ENCODE measurements around the gene SLC6A2.

SLC6A2 gene

GRCh38 chr16:55686671-55687070 is 30.9 kb downstream of the SLC6A2 start:
- Histone ChIP-seq H3K4me1 (ENCODE audit: low read depth, poor library complexity, severe bottlenecking) (no peaks in the 10 kb centered on the region), H3K36me3 (ENCODE audit: insufficient read depth) (no peaks in the 10 kb centered on the region), H3K4me2 (no peak overlapping the region), H3K27me3 (ENCODE audit: insufficient read depth, low read depth) (no peaks in the 10 kb centered on the region), H3K27ac (no peak overlapping the region), H3K4me3 (IDR thresholded peaks at IDR 0.05; ENCODE audit: insufficient read depth, low read depth, low read length) (no peak overlapping the region), H3K79me2 (ENCODE audit: insufficient read depth, low read depth) (no peaks in the 10 kb centered on the region), H4K20me1 (ENCODE audit: insufficient read depth) (no peaks in the 10 kb centered on the region), H2AFZ (ENCODE audit: low read depth) (no peak overlapping the region), H3K9ac (no peak overlapping the region)
- TF ChIP-seq, protein P1, sequence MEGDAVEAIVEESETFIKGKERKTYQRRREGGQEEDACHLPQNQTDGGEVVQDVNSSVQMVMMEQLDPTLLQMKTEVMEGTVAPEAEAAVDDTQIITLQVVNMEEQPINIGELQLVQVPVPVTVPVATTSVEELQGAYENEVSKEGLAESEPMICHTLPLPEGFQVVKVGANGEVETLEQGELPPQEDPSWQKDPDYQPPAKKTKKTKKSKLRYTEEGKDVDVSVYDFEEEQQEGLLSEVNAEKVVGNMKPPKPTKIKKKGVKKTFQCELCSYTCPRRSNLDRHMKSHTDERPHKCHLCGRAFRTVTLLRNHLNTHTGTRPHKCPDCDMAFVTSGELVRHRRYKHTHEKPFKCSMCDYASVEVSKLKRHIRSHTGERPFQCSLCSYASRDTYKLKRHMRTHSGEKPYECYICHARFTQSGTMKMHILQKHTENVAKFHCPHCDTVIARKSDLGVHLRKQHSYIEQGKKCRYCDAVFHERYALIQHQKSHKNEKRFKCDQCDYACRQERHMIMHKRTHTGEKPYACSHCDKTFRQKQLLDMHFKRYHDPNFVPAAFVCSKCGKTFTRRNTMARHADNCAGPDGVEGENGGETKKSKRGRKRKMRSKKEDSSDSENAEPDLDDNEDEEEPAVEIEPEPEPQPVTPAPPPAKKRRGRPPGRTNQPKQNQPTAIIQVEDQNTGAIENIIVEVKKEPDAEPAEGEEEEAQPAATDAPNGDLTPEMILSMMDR (conservative IDR thresholded peaks at IDR 0.05; ENCODE audit: low read depth, low read length): no peak

DNA sequence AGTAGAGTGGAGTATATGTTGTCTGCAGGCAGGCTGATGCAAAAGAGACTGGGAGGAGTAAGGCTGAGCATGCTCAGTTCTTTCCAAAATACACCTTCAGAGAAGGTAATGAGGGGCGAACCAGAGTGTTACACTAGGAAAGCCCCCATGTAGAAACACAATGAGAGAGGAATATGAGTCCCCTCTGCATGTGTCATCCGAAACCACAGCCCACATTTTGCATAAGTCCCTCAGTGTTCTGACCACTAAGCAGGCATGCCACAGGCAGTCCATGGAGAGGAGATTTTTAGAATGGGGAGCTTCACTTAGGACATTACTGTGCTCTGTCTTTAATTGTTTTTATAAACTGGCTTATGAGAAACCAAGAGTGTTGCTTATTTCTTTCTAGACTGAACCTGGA is 32.0 kb downstream of the SLC6A2 start:
- Histone ChIP-seq H3K27me3 (ENCODE audit: insufficient read depth, low read depth) (no peaks in the 10 kb centered on the region), H3K79me2 (ENCODE audit: insufficient read depth, low read depth) (no peaks in the 10 kb centered on the region), H3K36me3 (ENCODE audit: insufficient read depth) (no peaks in the 10 kb centered on the region), H3K4me2 (no peak overlapping the region), H2AFZ (ENCODE audit: low read depth) (no peak overlapping the region), H3K4me1 (ENCODE audit: low read depth, poor library complexity, severe bottlenecking) (no peaks in the 10 kb centered on the region), H3K9ac (no peak overlapping the region), H4K20me1 (ENCODE audit: insufficient read depth) (no peaks in the 10 kb centered on the region), H3K4me3 (IDR thresholded peaks at IDR 0.05; ENCODE audit: insufficient read depth, low read depth, low read length) (no peak overlapping the region), H3K27ac (no peak overlapping the region)
- TF ChIP-seq, protein P1 (conservative IDR thresholded peaks at IDR 0.05; ENCODE audit: low read depth, low read length): no peak

DNA sequence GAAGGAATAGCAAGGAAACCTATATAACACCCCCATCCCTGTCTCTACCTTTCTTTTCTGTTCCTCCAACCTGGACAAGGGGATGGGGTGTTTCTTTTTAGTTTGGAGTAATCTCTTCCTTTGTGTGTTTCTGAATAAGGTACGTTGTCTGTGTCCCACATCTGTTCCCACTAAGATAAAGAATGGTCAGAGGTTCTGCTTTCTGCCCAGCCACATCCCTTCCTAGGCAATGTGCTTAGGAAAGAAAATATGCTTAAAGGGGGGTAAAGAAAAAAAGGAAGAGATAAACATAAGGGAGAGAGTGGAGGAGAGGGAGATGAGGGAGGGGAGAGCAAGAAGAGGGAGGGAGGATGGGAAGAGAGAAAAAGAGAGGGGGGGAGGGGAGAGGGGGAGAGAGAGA is 35.1 kb downstream of the SLC6A2 start:
- no peak overlapping the region for H3K9ac ChIP-seq

DNA sequence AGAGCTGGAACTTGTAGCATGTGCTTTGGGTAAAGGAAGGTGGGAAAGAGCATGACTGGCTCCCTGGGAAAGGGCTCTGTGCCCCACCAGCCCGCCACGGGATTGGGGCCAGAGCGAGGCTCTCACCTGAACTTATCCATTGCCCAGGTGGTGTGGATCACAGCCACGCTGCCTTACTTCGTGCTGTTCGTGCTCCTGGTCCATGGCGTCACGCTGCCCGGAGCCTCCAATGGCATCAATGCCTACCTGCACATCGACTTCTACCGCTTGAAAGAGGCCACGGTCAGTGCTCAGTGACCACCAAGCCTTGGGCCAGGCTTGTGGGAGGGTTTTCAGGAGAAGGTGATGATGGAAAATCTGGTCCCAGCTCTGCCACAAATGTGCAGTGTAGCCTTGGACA is 36.0 kb downstream of the SLC6A2 start:
- H3K9ac ChIP-seq: no peak overlapping the region
- H3K36me3 ChIP-seq (ENCODE audit: insufficient read depth): no peaks in the 10 kb centered on the region
- H3K27me3 ChIP-seq (ENCODE audit: insufficient read depth, low read depth): no peaks in the 10 kb centered on the region
- H3K4me3 ChIP-seq (IDR thresholded peaks at IDR 0.05; ENCODE audit: insufficient read depth, low read depth, low read length): no peak overlapping the region
- H3K79me2 ChIP-seq (ENCODE audit: insufficient read depth, low read depth): no peaks in the 10 kb centered on the region
- no peaks in the 10 kb centered on the region for H4K20me1 ChIP-seq (ENCODE audit: insufficient read depth)
- H3K4me1 ChIP-seq (ENCODE audit: low read depth, poor library complexity, severe bottlenecking): no peaks in the 10 kb centered on the region
- H3K4me2 ChIP-seq: no peak overlapping the region
- H2AFZ ChIP-seq (ENCODE audit: low read depth): no peak overlapping the region
- no peak overlapping the region for H3K27ac ChIP-seq
- TF ChIP-seq, protein P1 (conservative IDR thresholded peaks at IDR 0.05; ENCODE audit: low read depth, low read length): no peak

More for the DNA sequence above, 35.1 kb downstream of the SLC6A2 start:
- Histone ChIP-seq H3K27ac (no peak overlapping the region), H3K27me3 (ENCODE audit: insufficient read depth, low read depth) (no peaks in the 10 kb centered on the region), H2AFZ (ENCODE audit: low read depth) (no peak overlapping the region), H4K20me1 (ENCODE audit: insufficient read depth) (no peaks in the 10 kb centered on the region), H3K4me3 (IDR thresholded peaks at IDR 0.05; ENCODE audit: insufficient read depth, low read depth, low read length) (no peak overlapping the region), H3K4me1 (ENCODE audit: low read depth, poor library complexity, severe bottlenecking) (no peaks in the 10 kb centered on the region), H3K4me2 (no peak overlapping the region), H3K79me2 (ENCODE audit: insufficient read depth, low read depth) (no peaks in the 10 kb centered on the region), H3K36me3 (ENCODE audit: insufficient read depth) (no peaks in the 10 kb centered on the region)
- TF ChIP-seq, protein P1 (conservative IDR thresholded peaks at IDR 0.05; ENCODE audit: low read depth, low read length): no peak
